GM13977 (cell line): ENCODE measurements around the gene GYPC.

Experiments used
- DNase-seq: peaks from one replicate; pipeline ENCODE4 v3.0.0; 2012; ENCODE audit warnings: low spot score
- CTCF ChIP-seq: IDR thresholded peaks from 2 replicates; pipeline ENCODE4 v1.5.1; 2012; ENCODE audit warnings: mild to moderate bottlenecking, control low read depth; ENCODE audit not compliant: insufficient read depth; ENCODE audit errors: extremely low read depth, missing control alignments
- in situ Hi-C: fragments of 300-500 bp; cut with MboI; formaldehyde crosslinking; loops from one replicate; pipeline ENCODE4 v1.12.0; 2022; ENCODE audit warnings: low sequenced_read_pairs, low pct_unique_long_range_greater_than_20kb, mixed read lengths, inconsistent platforms; ENCODE audit not compliant: unreplicated experiment

Gene GYPC

GRCh38 chr2:126664639-126665038 lies 8.7 kb downstream of the GYPC start:
- in situ Hi-C loops: no loop called here
- TF ChIP-seq CTCF: no peak

GRCh38 chr2:126665483-126665882 lies 9.5 kb downstream of the GYPC start:
- in situ Hi-C loops: no loop called here
- no peak for DNase-seq
- TF ChIP-seq CTCF: no peak

More at GRCh38 chr2:126664639-126665038, 8.7 kb downstream of the GYPC start:
- no peak for DNase-seq

GRCh38 chr2:126668254-126668653 lies 12.3 kb downstream of the GYPC start:
- no peak for TF ChIP-seq CTCF
- no peak for DNase-seq
- in situ Hi-C loops: no loop called here

GRCh38 chr2:126669772-126670171 lies 13.8 kb downstream of the GYPC start:
- in situ Hi-C loops: no loop called here
- DNase-seq: no peak
- no peak for TF ChIP-seq CTCF

GRCh38 chr2:126671488-126671887 lies 15.5 kb downstream of the GYPC start:
- no peak for TF ChIP-seq CTCF
- DNase-seq: no peak
- in situ Hi-C loops: no loop called here

- in situ Hi-C loops: no loop called here
- no peak for DNase-seq
Measured at GRCh38 chr2:126672980-126673605, 17.1 kb downstream of the GYPC start.

More at GRCh38 chr2:126672980-126673605, 17.1 kb downstream of the GYPC start:
- TF ChIP-seq CTCF: no peak
